Measurements from ENCODE around the gene ERCC2. TPM values are rescaled to one million over a fixed set of nuclear protein-coding genes. Genes with fewer than 3 reads are reported as not detected.

The ERCC2 gene
- total RNA-seq, 1 donor from 2014 or later = 31.0 TPM

DNA sequence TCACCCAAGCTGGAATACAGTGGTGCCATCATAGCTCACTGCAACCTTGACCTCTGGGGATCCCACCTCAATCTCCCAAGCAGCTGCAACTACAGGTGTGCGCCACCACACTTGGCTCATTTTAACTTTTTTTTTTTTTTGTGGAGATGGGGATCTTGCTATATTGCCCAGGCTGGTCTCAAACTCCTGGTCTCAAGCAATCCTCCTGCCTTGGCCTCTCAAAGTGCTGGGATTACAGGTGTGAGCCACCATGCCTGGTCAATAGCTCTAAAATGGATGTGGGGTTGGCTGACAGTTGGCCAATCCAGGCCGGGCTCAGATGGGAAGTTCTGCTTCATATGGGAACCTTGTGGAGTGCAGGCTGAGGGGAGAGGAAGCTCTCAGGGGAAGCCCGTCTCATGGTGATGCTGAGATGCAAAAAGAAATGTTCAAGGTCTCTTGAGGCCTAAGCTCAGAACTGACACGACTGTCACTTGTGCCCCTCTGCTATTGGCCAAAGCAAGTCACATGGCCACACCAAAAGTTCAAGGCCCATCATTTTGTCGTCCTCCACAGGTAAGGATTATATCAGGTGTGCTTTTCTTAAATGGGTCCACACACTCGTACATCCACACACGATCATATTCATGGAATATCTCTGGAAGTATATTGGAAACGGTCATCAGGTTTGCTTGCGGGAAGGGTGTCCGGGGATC lies 36.6 kb downstream of the ERCC2 start:
- peaks cover 3% of the 10 kb centered on the region for H3K4me1 Mint-ChIP-seq
- Histone ChIP-seq H3K4me2 (no peak overlapping the region), H3K4me3 (no peak overlapping the region), H3K9ac (no peak overlapping the region), H2AFZ (replicated peaks) (no peak overlapping the region), H3K9me3 (ENCODE audit: low read depth) (no peaks in the 10 kb centered on the region), H3K27me3 (peaks cover under 1% of the 10 kb centered on the region), H4K20me1 (ENCODE audit: low read depth) (no peaks in the 10 kb centered on the region), H3K27ac (no peak overlapping the region), H3K4me1 (no peaks in the 10 kb centered on the region), H3K36me3 (no peaks in the 10 kb centered on the region), H3K79me2 (ENCODE audit: low read depth) (no peaks in the 10 kb centered on the region), H3F3A (ENCODE audit: low read depth) (peaks cover 5% of the 10 kb centered on the region)
- no peak for DNase-seq (ENCODE audit: low spot score)
- no peak for TF ChIP-seq EZH2phosphoT487 (IDR thresholded peaks at IDR 0.05)
- TF ChIP-seq, protein P1, sequence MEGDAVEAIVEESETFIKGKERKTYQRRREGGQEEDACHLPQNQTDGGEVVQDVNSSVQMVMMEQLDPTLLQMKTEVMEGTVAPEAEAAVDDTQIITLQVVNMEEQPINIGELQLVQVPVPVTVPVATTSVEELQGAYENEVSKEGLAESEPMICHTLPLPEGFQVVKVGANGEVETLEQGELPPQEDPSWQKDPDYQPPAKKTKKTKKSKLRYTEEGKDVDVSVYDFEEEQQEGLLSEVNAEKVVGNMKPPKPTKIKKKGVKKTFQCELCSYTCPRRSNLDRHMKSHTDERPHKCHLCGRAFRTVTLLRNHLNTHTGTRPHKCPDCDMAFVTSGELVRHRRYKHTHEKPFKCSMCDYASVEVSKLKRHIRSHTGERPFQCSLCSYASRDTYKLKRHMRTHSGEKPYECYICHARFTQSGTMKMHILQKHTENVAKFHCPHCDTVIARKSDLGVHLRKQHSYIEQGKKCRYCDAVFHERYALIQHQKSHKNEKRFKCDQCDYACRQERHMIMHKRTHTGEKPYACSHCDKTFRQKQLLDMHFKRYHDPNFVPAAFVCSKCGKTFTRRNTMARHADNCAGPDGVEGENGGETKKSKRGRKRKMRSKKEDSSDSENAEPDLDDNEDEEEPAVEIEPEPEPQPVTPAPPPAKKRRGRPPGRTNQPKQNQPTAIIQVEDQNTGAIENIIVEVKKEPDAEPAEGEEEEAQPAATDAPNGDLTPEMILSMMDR (IDR thresholded peaks at IDR 0.05) = no peak
- TF ChIP-seq EZH2 (IDR thresholded peaks at IDR 0.05) = no peak
- H3K27ac Mint-ChIP-seq = peak overlapping the region; percentile 25
- H3K4me3 Mint-ChIP-seq = no peak overlapping the region
- no peaks in the 10 kb centered on the region for H3K27me3 Mint-ChIP-seq (ENCODE audit: insufficient read depth, low read depth)
- H3K9me3 Mint-ChIP-seq = no peaks in the 10 kb centered on the region
- H3K36me3 Mint-ChIP-seq = no peaks in the 10 kb centered on the region

DNA sequence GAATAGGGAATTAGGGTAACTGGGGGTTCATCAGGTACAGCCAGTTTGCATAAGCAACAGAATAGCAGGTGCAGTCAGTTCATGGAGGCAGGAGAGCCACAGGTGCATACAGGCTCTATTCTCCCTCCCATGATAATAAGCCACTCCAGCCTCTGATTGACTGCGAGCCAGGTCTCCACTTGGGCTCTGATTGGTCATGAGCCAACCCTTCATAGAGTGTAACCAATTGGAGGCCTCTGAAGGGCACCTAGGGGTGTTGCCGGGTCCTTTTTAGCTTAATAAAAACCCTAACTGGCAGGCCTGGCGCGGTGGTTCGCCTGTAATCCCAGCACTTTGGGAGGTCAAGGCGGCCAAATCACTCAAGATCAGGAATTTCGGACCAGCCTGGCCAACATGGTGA lies 39.0 kb downstream of the ERCC2 start:
- H3K4me3 Mint-ChIP-seq = no peak overlapping the region
- H3K36me3 Mint-ChIP-seq = no peaks in the 10 kb centered on the region
- no peak overlapping the region for H3K27ac Mint-ChIP-seq
- no peak overlapping the region for H3K4me2 ChIP-seq
- TF ChIP-seq, protein P1 (IDR thresholded peaks at IDR 0.05) = no peak
- no peak for TF ChIP-seq EZH2 (IDR thresholded peaks at IDR 0.05)
- H3K9ac ChIP-seq = no peak overlapping the region
- no peaks in the 10 kb centered on the region for H3K27me3 ChIP-seq
- H3K79me2 ChIP-seq (ENCODE audit: low read depth) = no peaks in the 10 kb centered on the region
- no peaks in the 10 kb centered on the region for H3K9me3 ChIP-seq (ENCODE audit: low read depth)
- no peak for DNase-seq (ENCODE audit: low spot score)
- peaks cover 1% of the 10 kb centered on the region for H3K4me1 Mint-ChIP-seq
- no peaks in the 10 kb centered on the region for H4K20me1 ChIP-seq (ENCODE audit: low read depth)
- peak overlapping the region; percentile 34 for H2AFZ ChIP-seq (replicated peaks)
- no peak overlapping the region for H3K4me3 ChIP-seq
- H3K27me3 Mint-ChIP-seq (ENCODE audit: insufficient read depth, low read depth) = peaks cover 2% of the 10 kb centered on the region
- H3K9me3 Mint-ChIP-seq = no peaks in the 10 kb centered on the region
- H3F3A ChIP-seq (ENCODE audit: low read depth) = peaks cover under 1% of the 10 kb centered on the region
- H3K4me1 ChIP-seq = no peaks in the 10 kb centered on the region
- H3K27ac ChIP-seq = no peak overlapping the region
- H3K36me3 ChIP-seq = no peaks in the 10 kb centered on the region

DNA sequence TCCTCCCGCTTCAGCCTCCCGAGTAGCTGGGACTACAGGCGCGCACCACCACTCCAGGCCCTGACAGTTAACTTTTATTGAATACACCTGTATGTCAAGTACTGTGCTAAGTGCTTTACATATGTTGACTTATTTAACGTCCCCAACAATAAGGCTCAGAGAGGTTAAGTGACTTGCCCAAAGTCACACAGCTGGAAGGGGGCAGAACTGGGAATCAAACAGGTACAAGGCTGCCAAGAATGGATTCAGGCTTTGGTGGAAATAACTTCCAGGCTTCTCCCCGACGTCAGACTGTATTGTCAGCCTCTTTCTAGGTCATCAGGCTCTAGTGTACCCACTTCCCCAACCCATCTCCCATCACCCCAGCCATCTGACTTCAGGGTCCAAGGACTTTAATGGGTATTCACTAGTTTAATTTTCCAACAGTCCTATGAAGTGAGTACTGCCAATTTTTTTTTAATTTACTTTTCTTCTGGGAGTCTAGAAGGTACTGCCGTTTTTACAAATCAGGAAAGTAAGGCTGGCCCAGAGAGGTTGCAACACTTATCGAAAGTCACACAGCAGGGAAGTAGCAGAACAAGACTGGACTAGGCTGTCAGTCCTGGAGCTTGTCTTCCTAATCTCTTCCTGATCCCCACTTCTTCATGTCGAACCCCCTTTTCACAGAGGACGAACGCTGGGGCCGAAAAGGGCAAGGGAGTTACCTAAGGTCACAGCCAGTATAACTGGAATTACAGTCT lies 42.8 kb downstream of the ERCC2 start:
- Histone ChIP-seq H3K9me3 (ENCODE audit: low read depth) (no peaks in the 10 kb centered on the region), H3K27ac (no peak overlapping the region), H3K4me1 (peaks cover 13% of the 10 kb centered on the region), H3K36me3 (no peaks in the 10 kb centered on the region), H3K4me3 (no peak overlapping the region), H3K4me2 (no peak overlapping the region), H2AFZ (replicated peaks) (no peak overlapping the region), H3K79me2 (ENCODE audit: low read depth) (no peaks in the 10 kb centered on the region), H3K9ac (no peak overlapping the region), H3F3A (ENCODE audit: low read depth) (peaks cover 10% of the 10 kb centered on the region), H4K20me1 (ENCODE audit: low read depth) (no peaks in the 10 kb centered on the region), H3K27me3 (peaks cover 22% of the 10 kb centered on the region)
- no peaks in the 10 kb centered on the region for H3K9me3 Mint-ChIP-seq
- DNase-seq (ENCODE audit: low spot score) = no peak
- H3K4me1 Mint-ChIP-seq = peaks cover 16% of the 10 kb centered on the region
- no peak overlapping the region for H3K4me3 Mint-ChIP-seq
- peaks cover 7% of the 10 kb centered on the region for H3K27me3 Mint-ChIP-seq (ENCODE audit: insufficient read depth, low read depth)
- H3K27ac Mint-ChIP-seq = no peak overlapping the region
- TF ChIP-seq, protein P1 (IDR thresholded peaks at IDR 0.05) = no peak
- TF ChIP-seq EZH2phosphoT487 (IDR thresholded peaks at IDR 0.05) = no peak
- H3K36me3 Mint-ChIP-seq = no peaks in the 10 kb centered on the region
